Measurements from ENCODE around the gene PHIP.

DNA sequence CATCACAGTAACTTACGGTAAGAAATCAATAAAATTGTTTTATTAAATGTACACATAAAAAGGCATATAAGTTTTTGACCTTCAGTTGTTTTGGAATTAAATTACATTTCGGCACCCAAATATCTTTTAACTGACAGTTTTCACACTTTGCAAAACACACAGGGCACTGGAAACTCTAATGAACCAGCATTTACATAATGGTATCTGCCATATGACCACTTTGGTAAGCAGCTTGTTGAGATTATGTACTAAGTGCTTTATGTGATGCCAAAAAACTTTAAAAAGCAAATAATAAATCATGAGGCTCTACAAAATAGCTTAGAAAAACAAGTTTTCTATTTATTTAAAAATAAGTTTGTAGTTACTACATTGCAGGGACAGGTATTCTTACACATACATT, 142.5 kb downstream of the PHIP start:
- TF ChIP-seq CTCF (conservative IDR thresholded peaks at IDR 0.05): no peak
- TF ChIP-seq EZH2 (IDR thresholded peaks at IDR 0.05; ENCODE audit: low read depth): no peak

Measured in PC-9 (cell line).